DMS 273 (cell line): ENCODE data around the gene LYPD4.
A peak's percentile ranks its signal among the peaks of the same experiment; 100 is the strongest.
"Not testable (repeated sequence)": the region's sequence is repeated elsewhere in the genome, so short reads cannot be mapped to it uniquely, and the experiment has no call there.

Source experiments
- DNase-seq: peaks from one replicate; lab custom pipeline; 2025; ENCODE audit not compliant: unreplicated experiment; lab: John Stamatoyannopoulos, UW

LYPD4 gene

GRCh38 chr19:41875973-41876372 lies 31.5 kb upstream of the LYPD4 start:
- not testable (repeated sequence) for DNase-seq

GRCh38 chr19:41872775-41873647 lies 28.5 kb upstream of the LYPD4 start:
- DNase-seq = peak; percentile 92

GRCh38 chr19:41872384-41872774 lies 27.9 kb upstream of the LYPD4 start:
- peak; percentile 70 for DNase-seq

- peak; percentile 70 for DNase-seq
Measured at GRCh38 chr19:41871573-41872383, 27.3 kb upstream of the LYPD4 start.

GRCh38 chr19:41870401-41870873 lies 26.0 kb upstream of the LYPD4 start:
- peak; percentile 65 for DNase-seq

GRCh38 chr19:41869374-41869955 lies 25.0 kb upstream of the LYPD4 start:
- peak; percentile 59 for DNase-seq

- DNase-seq = no peak
Measured at GRCh38 chr19:41868989-41869300, 24.5 kb upstream of the LYPD4 start.

- DNase-seq = peak; percentile 47
Measured at GRCh38 chr19:41868120-41868988, 23.9 kb upstream of the LYPD4 start.

GRCh38 chr19:41866284-41866683 lies 21.8 kb upstream of the LYPD4 start:
- peak; percentile 64 for DNase-seq

- DNase-seq = no peak
Measured at GRCh38 chr19:41864374-41864773, 19.9 kb upstream of the LYPD4 start.

GRCh38 chr19:41863209-41863931 lies 18.9 kb upstream of the LYPD4 start:
- no peak for DNase-seq

GRCh38 chr19:41862445-41862986 lies 18.0 kb upstream of the LYPD4 start:
- DNase-seq = no peak

GRCh38 chr19:41861846-41862245 lies 17.4 kb upstream of the LYPD4 start:
- no peak for DNase-seq

- DNase-seq = no peak
Measured at GRCh38 chr19:41861116-41861768, 16.8 kb upstream of the LYPD4 start.

- no peak for DNase-seq
Measured at GRCh38 chr19:41860419-41861115, 16.1 kb upstream of the LYPD4 start.

- DNase-seq = peak; percentile 99
Measured at GRCh38 chr19:41859618-41860418, 15.3 kb upstream of the LYPD4 start, which contains the start of gene RPS19. RPS19 (plus strand) TSS chr19:41860255; CDS start chr19:41860775, 520 bp downstream.

GRCh38 chr19:41859213-41859617 lies 14.7 kb upstream of the LYPD4 start:
- no peak for DNase-seq

GRCh38 chr19:41853768-41854167 lies 9.3 kb upstream of the LYPD4 start:
- DNase-seq = no peak
